Measurements from ENCODE around the gene STXBP6.

The STXBP6 gene

DNA sequence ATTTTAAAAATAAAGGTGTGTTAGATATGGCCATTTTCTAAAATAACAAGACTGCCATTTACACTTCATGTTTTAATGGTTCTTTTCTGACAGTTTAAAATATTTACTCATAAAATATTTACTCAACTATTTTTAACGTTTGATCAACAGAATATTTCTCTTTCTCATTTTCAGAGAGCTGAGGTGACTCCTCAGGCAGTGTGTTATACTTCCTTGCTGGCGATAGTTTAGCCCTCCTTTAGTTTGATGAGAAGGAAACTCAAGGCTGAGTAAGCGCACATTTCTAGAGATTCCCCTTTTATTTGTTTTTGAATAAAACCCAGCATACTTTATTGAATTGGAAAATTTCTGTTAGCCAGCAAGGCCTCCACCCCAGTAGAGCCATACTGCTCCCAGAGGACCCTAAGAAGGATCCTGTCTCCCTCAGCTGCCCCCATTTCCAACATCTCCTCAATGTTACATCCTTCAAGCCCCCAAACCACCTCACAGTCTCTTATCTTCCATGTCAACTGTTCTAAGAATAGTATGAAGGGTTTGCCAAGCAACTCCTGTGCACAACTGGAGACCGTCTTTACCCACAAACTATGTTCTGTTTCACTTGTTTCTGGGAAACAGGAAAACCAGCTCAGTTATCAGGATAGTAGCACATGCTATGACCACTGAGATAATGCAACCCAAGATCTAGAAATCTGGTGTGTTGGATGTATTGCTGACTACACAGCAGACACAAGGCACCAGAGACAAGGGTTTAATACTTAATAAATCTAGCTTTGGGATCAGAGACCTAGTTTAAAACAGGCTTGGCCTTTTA is 129.5 kb downstream of the STXBP6 start:
- Histone ChIP-seq H3K4me3 (ENCODE audit: low read depth, low read length) (no peak overlapping the region), H3K36me3 (ENCODE audit: control insufficient read depth in 2 of 2, insufficient read depth in 1 of 2, low read length in 2 of 2) (no peaks in the 10 kb centered on the region), H3K9me3 (ENCODE audit: control insufficient read depth, insufficient read depth, low read depth, low read length) (no peaks in the 10 kb centered on the region), H3K4me1 (ENCODE audit: control insufficient read depth, insufficient read depth, low read length) (peaks cover 13% of the 10 kb centered on the region), H3K27ac (ENCODE audit: extremely low read depth, low read depth, low read length) (no peak overlapping the region)
- CTCF ChIA-PET: interaction anchor here (1.2 kb wide), 1 partner anchor 114 kb away, joined by 4 read pairs; no protein-coding TSS in a partner anchor
- TF ChIP-seq KLF10 (tag by site-specific recombination; IDR thresholded peaks at IDR 0.05): no peak
- no peak for TF ChIP-seq ZNF837 (tag by site-specific recombination; IDR thresholded peaks at IDR 0.05)
- no peak for TF ChIP-seq ZNF274 (IDR thresholded peaks at IDR 0.05; ENCODE audit: low read length)
- no peak for TF ChIP-seq ZNF274 (tag by site-specific recombination; IDR thresholded peaks at IDR 0.05; ENCODE audit: borderline replicate concordance)
- TF ChIP-seq ZNF341 (tag by site-specific recombination; IDR thresholded peaks at IDR 0.05; ENCODE audit: low read depth): no peak
- TF ChIP-seq ZNF433 (tag by site-specific recombination; IDR thresholded peaks at IDR 0.05; ENCODE audit: low read depth): no peak
- TF ChIP-seq ZFP3 (tag by site-specific recombination; IDR thresholded peaks at IDR 0.05; ENCODE audit: low read depth): no peak
- no peak for TF ChIP-seq ZNF292 (tag by site-specific recombination; IDR thresholded peaks at IDR 0.05; ENCODE audit: borderline replicate concordance, low read depth)
- TF ChIP-seq OSR2 (tag by site-specific recombination; IDR thresholded peaks at IDR 0.05): no peak
- no peak for TF ChIP-seq ZBTB48 (tag by site-specific recombination; IDR thresholded peaks at IDR 0.05)
- no peak for TF ChIP-seq IKZF3 (tag by site-specific recombination; IDR thresholded peaks at IDR 0.05)
- TF ChIP-seq, protein P1, sequence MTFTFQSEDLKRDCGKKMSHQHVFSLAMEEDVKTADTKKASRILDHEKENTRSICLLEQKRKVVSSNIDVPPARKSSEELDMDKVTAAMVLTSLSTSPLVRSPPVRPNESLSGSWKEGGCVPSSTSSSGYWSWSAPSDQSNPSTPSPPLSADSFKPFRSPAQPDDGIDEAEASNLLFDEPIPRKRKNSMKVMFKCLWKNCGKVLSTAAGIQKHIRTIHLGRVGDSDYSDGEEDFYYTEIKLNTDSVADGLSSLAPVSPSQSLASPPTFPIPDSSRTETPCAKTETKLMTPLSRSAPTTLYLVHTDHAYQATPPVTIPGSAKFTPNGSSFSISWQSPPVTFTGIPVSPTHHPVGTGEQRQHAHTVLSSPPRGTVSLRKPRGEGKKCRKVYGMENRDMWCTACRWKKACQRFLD (tag by site-specific recombination; IDR thresholded peaks at IDR 0.05): no peak
- no peak for TF ChIP-seq ZNF623 (tag by site-specific recombination; IDR thresholded peaks at IDR 0.05)
- TF ChIP-seq, protein P2, sequence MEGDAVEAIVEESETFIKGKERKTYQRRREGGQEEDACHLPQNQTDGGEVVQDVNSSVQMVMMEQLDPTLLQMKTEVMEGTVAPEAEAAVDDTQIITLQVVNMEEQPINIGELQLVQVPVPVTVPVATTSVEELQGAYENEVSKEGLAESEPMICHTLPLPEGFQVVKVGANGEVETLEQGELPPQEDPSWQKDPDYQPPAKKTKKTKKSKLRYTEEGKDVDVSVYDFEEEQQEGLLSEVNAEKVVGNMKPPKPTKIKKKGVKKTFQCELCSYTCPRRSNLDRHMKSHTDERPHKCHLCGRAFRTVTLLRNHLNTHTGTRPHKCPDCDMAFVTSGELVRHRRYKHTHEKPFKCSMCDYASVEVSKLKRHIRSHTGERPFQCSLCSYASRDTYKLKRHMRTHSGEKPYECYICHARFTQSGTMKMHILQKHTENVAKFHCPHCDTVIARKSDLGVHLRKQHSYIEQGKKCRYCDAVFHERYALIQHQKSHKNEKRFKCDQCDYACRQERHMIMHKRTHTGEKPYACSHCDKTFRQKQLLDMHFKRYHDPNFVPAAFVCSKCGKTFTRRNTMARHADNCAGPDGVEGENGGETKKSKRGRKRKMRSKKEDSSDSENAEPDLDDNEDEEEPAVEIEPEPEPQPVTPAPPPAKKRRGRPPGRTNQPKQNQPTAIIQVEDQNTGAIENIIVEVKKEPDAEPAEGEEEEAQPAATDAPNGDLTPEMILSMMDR (tag by site-specific recombination; IDR thresholded peaks at IDR 0.05): no peak
- TF ChIP-seq, protein P3, sequence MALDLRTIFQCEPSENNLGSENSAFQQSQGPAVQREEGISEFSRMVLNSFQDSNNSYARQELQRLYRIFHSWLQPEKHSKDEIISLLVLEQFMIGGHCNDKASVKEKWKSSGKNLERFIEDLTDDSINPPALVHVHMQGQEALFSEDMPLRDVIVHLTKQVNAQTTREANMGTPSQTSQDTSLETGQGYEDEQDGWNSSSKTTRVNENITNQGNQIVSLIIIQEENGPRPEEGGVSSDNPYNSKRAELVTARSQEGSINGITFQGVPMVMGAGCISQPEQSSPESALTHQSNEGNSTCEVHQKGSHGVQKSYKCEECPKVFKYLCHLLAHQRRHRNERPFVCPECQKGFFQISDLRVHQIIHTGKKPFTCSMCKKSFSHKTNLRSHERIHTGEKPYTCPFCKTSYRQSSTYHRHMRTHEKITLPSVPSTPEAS (tag by site-specific recombination; IDR thresholded peaks at IDR 0.05): no peak
- TF ChIP-seq ZNF19 (tag by site-specific recombination; IDR thresholded peaks at IDR 0.05; ENCODE audit: low read depth): no peak
- no peak for TF ChIP-seq ZNF830 (tag by site-specific recombination; IDR thresholded peaks at IDR 0.05; ENCODE audit: low read depth)
- TF ChIP-seq, protein P4, sequence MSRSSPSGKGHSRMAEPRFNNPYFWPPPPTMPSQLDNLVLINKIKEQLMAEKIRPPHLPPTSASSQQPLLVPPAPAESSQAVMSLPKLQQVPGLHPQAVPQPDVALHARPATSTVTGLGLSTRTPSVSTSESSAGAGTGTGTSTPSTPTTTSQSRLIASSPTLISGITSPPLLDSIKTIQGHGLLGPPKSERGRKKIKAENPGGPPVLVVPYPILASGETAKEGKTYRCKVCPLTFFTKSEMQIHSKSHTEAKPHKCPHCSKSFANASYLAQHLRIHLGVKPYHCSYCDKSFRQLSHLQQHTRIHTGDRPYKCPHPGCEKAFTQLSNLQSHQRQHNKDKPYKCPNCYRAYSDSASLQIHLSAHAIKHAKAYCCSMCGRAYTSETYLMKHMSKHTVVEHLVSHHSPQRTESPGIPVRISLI (tag by site-specific recombination; IDR thresholded peaks at IDR 0.05): no peak
- TF ChIP-seq ZNF324 (tag by site-specific recombination; IDR thresholded peaks at IDR 0.05): no peak
- no peak for TF ChIP-seq ZNF530 (tag by site-specific recombination; IDR thresholded peaks at IDR 0.05; ENCODE audit: low read depth)
- TF ChIP-seq, protein P5, sequence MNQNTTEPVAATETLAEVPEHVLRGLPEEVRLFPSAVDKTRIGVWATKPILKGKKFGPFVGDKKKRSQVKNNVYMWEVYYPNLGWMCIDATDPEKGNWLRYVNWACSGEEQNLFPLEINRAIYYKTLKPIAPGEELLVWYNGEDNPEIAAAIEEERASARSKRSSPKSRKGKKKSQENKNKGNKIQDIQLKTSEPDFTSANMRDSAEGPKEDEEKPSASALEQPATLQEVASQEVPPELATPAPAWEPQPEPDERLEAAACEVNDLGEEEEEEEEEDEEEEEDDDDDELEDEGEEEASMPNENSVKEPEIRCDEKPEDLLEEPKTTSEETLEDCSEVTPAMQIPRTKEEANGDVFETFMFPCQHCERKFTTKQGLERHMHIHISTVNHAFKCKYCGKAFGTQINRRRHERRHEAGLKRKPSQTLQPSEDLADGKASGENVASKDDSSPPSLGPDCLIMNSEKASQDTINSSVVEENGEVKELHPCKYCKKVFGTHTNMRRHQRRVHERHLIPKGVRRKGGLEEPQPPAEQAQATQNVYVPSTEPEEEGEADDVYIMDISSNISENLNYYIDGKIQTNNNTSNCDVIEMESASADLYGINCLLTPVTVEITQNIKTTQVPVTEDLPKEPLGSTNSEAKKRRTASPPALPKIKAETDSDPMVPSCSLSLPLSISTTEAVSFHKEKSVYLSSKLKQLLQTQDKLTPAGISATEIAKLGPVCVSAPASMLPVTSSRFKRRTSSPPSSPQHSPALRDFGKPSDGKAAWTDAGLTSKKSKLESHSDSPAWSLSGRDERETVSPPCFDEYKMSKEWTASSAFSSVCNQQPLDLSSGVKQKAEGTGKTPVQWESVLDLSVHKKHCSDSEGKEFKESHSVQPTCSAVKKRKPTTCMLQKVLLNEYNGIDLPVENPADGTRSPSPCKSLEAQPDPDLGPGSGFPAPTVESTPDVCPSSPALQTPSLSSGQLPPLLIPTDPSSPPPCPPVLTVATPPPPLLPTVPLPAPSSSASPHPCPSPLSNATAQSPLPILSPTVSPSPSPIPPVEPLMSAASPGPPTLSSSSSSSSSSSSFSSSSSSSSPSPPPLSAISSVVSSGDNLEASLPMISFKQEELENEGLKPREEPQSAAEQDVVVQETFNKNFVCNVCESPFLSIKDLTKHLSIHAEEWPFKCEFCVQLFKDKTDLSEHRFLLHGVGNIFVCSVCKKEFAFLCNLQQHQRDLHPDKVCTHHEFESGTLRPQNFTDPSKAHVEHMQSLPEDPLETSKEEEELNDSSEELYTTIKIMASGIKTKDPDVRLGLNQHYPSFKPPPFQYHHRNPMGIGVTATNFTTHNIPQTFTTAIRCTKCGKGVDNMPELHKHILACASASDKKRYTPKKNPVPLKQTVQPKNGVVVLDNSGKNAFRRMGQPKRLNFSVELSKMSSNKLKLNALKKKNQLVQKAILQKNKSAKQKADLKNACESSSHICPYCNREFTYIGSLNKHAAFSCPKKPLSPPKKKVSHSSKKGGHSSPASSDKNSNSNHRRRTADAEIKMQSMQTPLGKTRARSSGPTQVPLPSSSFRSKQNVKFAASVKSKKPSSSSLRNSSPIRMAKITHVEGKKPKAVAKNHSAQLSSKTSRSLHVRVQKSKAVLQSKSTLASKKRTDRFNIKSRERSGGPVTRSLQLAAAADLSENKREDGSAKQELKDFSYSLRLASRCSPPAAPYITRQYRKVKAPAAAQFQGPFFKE (tag by site-specific recombination; IDR thresholded peaks at IDR 0.05; ENCODE audit: borderline replicate concordance): no peak
- POLR2A ChIA-PET: no interaction called here

Data from HEK293 (cell line).